GM12878 (cell line): ENCODE measurements around the gene SORCS2. TPM values are rescaled to one million over a fixed set of nuclear protein-coding genes. Genes with fewer than 3 reads are reported as not detected.

ENCODE experiments used
- ATAC-seq: fragments of 200-7000 bp; cut with Tn5 transposase; 3 replicates; pipeline ENCODE4 v1.9.1; 2020; ENCODE audit warnings: mild to moderate bottlenecking, moderate library complexity
- BruUV-seq: library from RNA; stranded (reverse); fragments of 400-500 nt; replicated peaks from 2 replicates; lab custom pipeline; 2021; lab: Mats Ljungman, UMichigan
- CTCF ChIA-PET: fragments of 300-600 bp; sonication (Branson Sonifier 250); formaldehyde crosslinking; extraction: SDS; loops from one replicate; lab custom pipeline; 2021; ENCODE audit warnings: inconsistent platforms; lab: Yijun Ruan, JAX
- POLR2A ChIA-PET: fragments of 350-600 bp; formaldehyde crosslinking; extraction: SDS; loops from one replicate; lab custom pipeline; 2021; ENCODE audit warnings: inconsistent platforms; lab: Charles Lee
- RAD21 ChIA-PET: fragments of 300-600 bp; sonication (Branson Sonifier 250); formaldehyde crosslinking; loops from one replicate; lab custom pipeline; 2023; ENCODE audit warnings: antibody characterized with exemption; ENCODE audit not compliant: unreplicated experiment; lab: Charles Lee
- SMC1A ChIA-PET: fragments of 300-600 bp; sonication (Branson Sonifier 250); formaldehyde crosslinking; loops from one replicate; lab custom pipeline; 2023; ENCODE audit not compliant: unreplicated experiment, uncharacterized antibody; lab: Charles Lee
- DNase-seq: peaks from one replicate; pipeline ENCODE4 v3.0.0-alpha.2; 2011; ENCODE audit warnings: low read depth, low spot score
- FAIRE-seq: peaks from 3 replicates; lab custom pipeline; 2011; peaks lifted over from hg19 to GRCh38; lab: Jason Lieb, UNC
- H2AFZ ChIP-seq: 2 replicates; pipeline ENCODE4 v1.6.0; 2011; ENCODE audit warnings: low read depth, low read length, control low read depth; ENCODE audit not compliant: control insufficient read depth
- H3K27ac ChIP-seq: 2 replicates; pipeline ENCODE4 v1.5.1; 2011; ENCODE audit warnings: control low read depth; ENCODE audit not compliant: control insufficient read depth, insufficient read depth
- H3K27me3 ChIP-seq, 2 experiments: replicated peaks in 1 of 2; 2 replicates each; pipeline versions ENCODE4 v1.6.0 to v1.6.1; 2011; ENCODE audit warnings: low read length in 1 of 2; ENCODE audit not compliant: control insufficient read depth in 2 of 2, insufficient read depth in 2 of 2
- H3K36me3 ChIP-seq, 2 experiments: 2 replicates each; pipeline ENCODE4 v1.5.1; 2011; ENCODE audit warnings: low read length in 1 of 2; ENCODE audit not compliant: control insufficient read depth in 2 of 2, insufficient read depth in 2 of 2
- H3K4me1 ChIP-seq: 2 replicates; pipeline ENCODE4 v1.6.1; 2011; ENCODE audit warnings: mild to moderate bottlenecking, low read length, moderate library complexity, mixed read lengths; ENCODE audit not compliant: control insufficient read depth, insufficient read depth
- H3K4me2 ChIP-seq: 2 replicates; pipeline ENCODE4 v1.6.0; 2011; ENCODE audit warnings: control low read depth; ENCODE audit not compliant: control insufficient read depth, insufficient read depth
- H3K4me3 ChIP-seq: fragments of 200-600 bp; sonication (generic); 2 replicates; pipeline ENCODE4 v1.5.1; 2016
- H3K79me2 ChIP-seq: 2 replicates; pipeline ENCODE4 v1.6.0; 2011; ENCODE audit warnings: low read length; ENCODE audit not compliant: control insufficient read depth, insufficient read depth
- H3K9ac ChIP-seq: 2 replicates; pipeline ENCODE4 v1.8.0; 2011; ENCODE audit warnings: low read length, control low read depth, mixed read lengths; ENCODE audit not compliant: control insufficient read depth, insufficient read depth
- H3K9me3 ChIP-seq: replicated peaks from 3 replicates; pipeline ENCODE4 v1.5.1; 2011; ENCODE audit warnings: mild to moderate bottlenecking, low read length; ENCODE audit not compliant: control insufficient read depth, insufficient read depth
- H4K20me1 ChIP-seq: 2 replicates; pipeline ENCODE4 v1.6.0; 2011; ENCODE audit not compliant: control insufficient read depth, insufficient read depth
- CEBPZ ChIP-seq: fragments of 150-350 bp; IDR thresholded peaks from 2 replicates; pipeline ENCODE4 v1.6.1; 2016; ENCODE audit warnings: low read depth, low read length
- CHD2 ChIP-seq: IDR thresholded peaks from 2 replicates; pipeline ENCODE4 v1.6.1; 2011; ENCODE audit warnings: low read depth, low read length, improper control_type of control experiment, borderline replicate concordance
- CREM ChIP-seq: IDR thresholded peaks from 2 replicates; pipeline ENCODE4 v1.6.1; 2014; ENCODE audit warnings: antibody characterized with exemption, low read depth
- DPF2 ChIP-seq: fragments of 450-650 bp; IDR thresholded peaks from 2 replicates; pipeline ENCODE4 v1.6.1; 2017; ENCODE audit warnings: mild to moderate bottlenecking
- EED ChIP-seq: sonication (generic); IDR thresholded peaks from 2 replicates; pipeline ENCODE4 v1.6.1; 2016; ENCODE audit warnings: antibody characterized with exemption, low read depth
- EGR1 ChIP-seq, 2 experiments: IDR thresholded peaks; 1 replicate in 1 of 2; 2 replicates in 1 of 2; pipeline ENCODE4 v1.6.1; 2011 to 2012; ENCODE audit warnings: low read depth in 2 of 2, low read length in 2 of 2, borderline replicate concordance in 1 of 2, mild to moderate bottlenecking in 1 of 2, moderate library complexity in 1 of 2
- EZH2 ChIP-seq: IDR thresholded peaks from 2 replicates; pipeline ENCODE4 v1.6.1; 2012; ENCODE audit warnings: low read depth, mild to moderate bottlenecking, control low read depth, inconsistent platforms, low read length, borderline replicate concordance; ENCODE audit not compliant: control insufficient read depth
- FOXK2 ChIP-seq: fragments of 450-650 bp; IDR thresholded peaks from 2 replicates; pipeline ENCODE4 v1.6.1; 2017; ENCODE audit warnings: mild to moderate bottlenecking, moderate library complexity
- GABPA ChIP-seq: IDR thresholded peaks from 2 replicates; pipeline ENCODE4 v1.6.1; 2014; ENCODE audit warnings: antibody characterized with exemption, low read depth, mild to moderate bottlenecking, inconsistent platforms
- IRF4 ChIP-seq: IDR thresholded peaks from 2 replicates; pipeline ENCODE4 v1.6.1; 2011; ENCODE audit warnings: low read depth, low read length
- KDM1A ChIP-seq: fragments of 200-600 bp; sonication (generic); IDR thresholded peaks from 2 replicates; pipeline ENCODE4 v1.6.1; 2016; ENCODE audit warnings: borderline replicate concordance
- MTA3 ChIP-seq: IDR thresholded peaks from 2 replicates; pipeline ENCODE4 v1.6.1; 2012; ENCODE audit warnings: low read length, inconsistent platforms, borderline replicate concordance
- NRF1 ChIP-seq: conservative IDR thresholded peaks from 2 replicates; pipeline ENCODE4 v1.6.1; 2011; ENCODE audit warnings: mild to moderate bottlenecking, low read depth, low read length, improper control_type of control experiment
- RBBP5 ChIP-seq: fragments of 200-600 bp; sonication (generic); conservative IDR thresholded peaks from 2 replicates; pipeline ENCODE4 v1.6.1; 2016
- SIX5 ChIP-seq: IDR thresholded peaks from 2 replicates; pipeline ENCODE4 v1.6.1; 2011; ENCODE audit warnings: mild to moderate bottlenecking, low read depth, low read length, moderate library complexity; ENCODE audit not compliant: severe bottlenecking
- SMARCA5 ChIP-seq: fragments of 450-650 bp; IDR thresholded peaks from 2 replicates; pipeline ENCODE4 v1.6.1; 2017; ENCODE audit warnings: mild to moderate bottlenecking
- SRF ChIP-seq, 2 experiments: IDR thresholded peaks; 2 replicates each; pipeline ENCODE4 v1.6.1; 2011; ENCODE audit warnings: low read depth in 2 of 2, low read length in 2 of 2, mild to moderate bottlenecking in 1 of 2, moderate library complexity in 1 of 2
- ZBTB40 ChIP-seq: fragments of 450-650 bp; IDR thresholded peaks from 2 replicates; pipeline ENCODE4 v1.6.1; 2016; ENCODE audit warnings: mild to moderate bottlenecking, moderate library complexity, borderline replicate concordance
- ZNF207 ChIP-seq: fragments of 450-650 bp; IDR thresholded peaks from 2 replicates; pipeline ENCODE4 v1.6.1; 2014; ENCODE audit warnings: antibody characterized with exemption, mild to moderate bottlenecking, borderline replicate concordance
- ZNF217 ChIP-seq: fragments of 450-650 bp; IDR thresholded peaks from 2 replicates; pipeline ENCODE4 v1.6.1; 2017; ENCODE audit warnings: antibody characterized with exemption, mild to moderate bottlenecking
- WGBS: methylation state at CpG from one replicate; pipeline ENCODE4 v1.1.6; 2016; ENCODE audit warnings: low lambda C conversion rate; ENCODE audit not compliant: insufficient replicate concordance, insufficient coverage; ENCODE audit errors: missing lambda C conversion rate; 5-methylcytosine and 5-hydroxymethylcytosine counted together
- in situ Hi-C: fragments of 300-500 bp; cut with MboI; formaldehyde crosslinking; loops from 9 replicates; pipeline ENCODE4 v1.14.3; 2018; ENCODE audit warnings: mixed read lengths
- intact Hi-C: fragments of 100-400 bp; cut with micrococcal nuclease; formaldehyde crosslinking; loops from one replicate; pipeline ENCODE4 v1.14.2; 2022; ENCODE audit not compliant: unreplicated experiment
- polyA plus RNA-seq, 11 experiments: library from polyadenylated mRNA; depleted of rRNA in 4 of 11; unstranded in 6 of 11; stranded (reverse) in 5 of 11; fragments of >200 nt; fragmentation: Nextera tagmentation in 4 of 11; fragmentation: Illumina TruSeq in 1 of 11; extraction: Ambion mirVana in 4 of 11; extraction: Trizol in 1 of 11; gene quantifications; 1 replicate in 1 of 11; 2 replicates in 10 of 11; pipeline versions ENCODE4 v1.2.1 to v1.2.3, GENCODE V29; 2011 to 2016; ENCODE audit warnings: inconsistent platforms in 2 of 11, missing spikeins in 2 of 11, low read depth in 1 of 11
- total RNA-seq, 4 experiments: library from RNA; depleted of rRNA in 3 of 4; stranded (reverse); fragments of >200 nt in 3 of 4; fragmentation: Illumina TruSeq in 1 of 4; extraction: Trizol in 1 of 4; gene quantifications; 2 replicates each; pipeline versions ENCODE4 v1.2.1 to v1.2.3, GENCODE V29; 2013 to 2021

SORCS2 gene
- total and polyA plus RNA-seq, 10 of the 15 experiments (the other 5 are each of a cell fraction or from before 2014, with no cell fraction given) = 0.01 to 0.15 (median 0.05) TPM; not detected in 5

GRCh38 chr4:7422898-7423180, 230.5 kb downstream of the SORCS2 start (continued):
- TF ChIP-seq CEBPZ = no peak
- TF ChIP-seq ZNF207 = no peak
- TF ChIP-seq CREM = no peak
- no peak for TF ChIP-seq EGR1 (IDR thresholded peaks at IDR 0.05; ENCODE audit: borderline replicate concordance in 1 of 2, low read depth in 2 of 2, low read length in 2 of 2)
- TF ChIP-seq SIX5 = no peak
- TF ChIP-seq DPF2 = no peak
- TF ChIP-seq IRF4 = no peak
- no peak for TF ChIP-seq SRF (IDR thresholded peaks at IDR 0.05; ENCODE audit: low read depth in 2 of 2, low read length in 2 of 2)
- no peak for TF ChIP-seq ZNF217
- TF ChIP-seq, all 136 proteins: peak for 0

DNA sequence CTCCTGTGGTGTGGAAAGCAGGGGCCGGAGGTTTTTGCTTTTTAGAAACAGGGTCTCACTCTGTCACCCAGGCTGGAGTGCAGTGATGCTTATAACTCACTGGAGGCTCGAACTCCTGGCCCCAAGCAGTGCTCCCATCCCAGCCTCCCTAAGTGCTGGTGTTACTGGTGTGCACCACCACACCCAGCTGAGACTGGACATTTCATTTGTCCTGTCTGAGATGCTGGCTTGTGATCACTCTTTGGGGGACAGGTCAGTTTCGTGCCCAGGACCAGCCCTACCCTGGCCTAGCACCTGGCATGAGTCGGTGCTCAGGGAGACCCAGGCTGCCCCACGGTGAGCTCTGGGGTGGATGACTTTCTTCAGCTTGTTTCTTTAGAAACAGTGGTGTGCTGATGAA, 231.1 kb downstream of the SORCS2 start:
- no peak overlapping the region for H3K27ac ChIP-seq
- in situ Hi-C loops = no loop called here
- no peaks in the 10 kb centered on the region for H3K36me3 ChIP-seq
- ChIA-PET POLR2A (no interaction called here), RAD21 (no interaction called here), SMC1A (no interaction called here), CTCF (no interaction called here)
- H3K4me3 ChIP-seq = no peak overlapping the region
- no peaks in the 10 kb centered on the region for H3K4me1 ChIP-seq
- no peak overlapping the region for H3K4me2 ChIP-seq
- intact Hi-C loops = no loop called here
- no TSS peak for BruUV-seq
- WGBS = 8% methylated on average over 5 of the region's 5 CpGs
- FAIRE-seq = no peak
- H3K9me3 ChIP-seq = no peaks in the 10 kb centered on the region
- no peak for DNase-seq
- no peak for ATAC-seq
- no peaks in the 10 kb centered on the region for H3K79me2 ChIP-seq
- no peaks in the 10 kb centered on the region for H3K27me3 ChIP-seq
- H3K9ac ChIP-seq = no peak overlapping the region
- no peak overlapping the region for H2AFZ ChIP-seq
- no peaks in the 10 kb centered on the region for H4K20me1 ChIP-seq
- no peak for TF ChIP-seq KDM1A
- no peak for TF ChIP-seq NRF1
- TF ChIP-seq EZH2 = no peak
- TF ChIP-seq ZBTB40 = no peak
- no peak for TF ChIP-seq EED
- TF ChIP-seq GABPA = no peak
- TF ChIP-seq MTA3 = no peak
- TF ChIP-seq FOXK2 = no peak
- TF ChIP-seq RBBP5 = no peak
- no peak for TF ChIP-seq DPF2
- no peak for TF ChIP-seq SMARCA5
- no peak for TF ChIP-seq CHD2
